OCI-LY7 (cell line): ENCODE measurements around the gene VAV1.

Experiments used
- EZH2phosphoT487 ChIP-seq: fragments of 200-600 bp; sonication (generic); IDR thresholded peaks from 2 replicates; pipeline ENCODE4 v1.6.1; 2018; ENCODE audit warnings: low read depth, borderline replicate concordance, mild to moderate bottlenecking, mixed run types, antibody characterized with exemption, low read length, moderate library complexity, mixed read lengths
- TF ChIP-seq, protein P1 (sequence below): fragments of 200-600 bp; sonication (generic); conservative IDR thresholded peaks from 2 replicates; pipeline ENCODE4 v1.5.1; 2014; ENCODE audit warnings: mild to moderate bottlenecking, antibody characterized with exemption, low read length, moderate library complexity, mixed read lengths

DNA sequence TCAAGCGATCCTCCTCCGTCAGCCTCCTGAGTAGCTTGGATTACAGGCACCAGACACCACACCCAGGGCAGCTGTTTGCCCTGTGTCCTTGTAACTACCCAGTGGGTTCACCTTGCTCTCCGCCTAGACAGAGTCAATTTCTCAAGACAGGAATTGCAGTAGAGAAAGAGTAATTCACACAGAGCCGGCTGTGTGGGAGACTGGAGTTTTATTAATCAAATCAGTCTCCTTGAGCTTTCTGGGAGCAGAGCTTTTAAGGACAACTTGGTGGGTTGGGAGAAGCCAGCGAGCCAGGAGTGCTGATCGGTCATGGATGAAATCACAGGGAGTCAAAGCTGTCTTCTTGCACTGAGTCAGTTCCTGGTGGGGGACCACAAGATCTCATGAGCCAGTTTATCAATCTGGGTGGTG is 94.2 kb downstream of the VAV1 start:
- TF ChIP-seq, protein P1, sequence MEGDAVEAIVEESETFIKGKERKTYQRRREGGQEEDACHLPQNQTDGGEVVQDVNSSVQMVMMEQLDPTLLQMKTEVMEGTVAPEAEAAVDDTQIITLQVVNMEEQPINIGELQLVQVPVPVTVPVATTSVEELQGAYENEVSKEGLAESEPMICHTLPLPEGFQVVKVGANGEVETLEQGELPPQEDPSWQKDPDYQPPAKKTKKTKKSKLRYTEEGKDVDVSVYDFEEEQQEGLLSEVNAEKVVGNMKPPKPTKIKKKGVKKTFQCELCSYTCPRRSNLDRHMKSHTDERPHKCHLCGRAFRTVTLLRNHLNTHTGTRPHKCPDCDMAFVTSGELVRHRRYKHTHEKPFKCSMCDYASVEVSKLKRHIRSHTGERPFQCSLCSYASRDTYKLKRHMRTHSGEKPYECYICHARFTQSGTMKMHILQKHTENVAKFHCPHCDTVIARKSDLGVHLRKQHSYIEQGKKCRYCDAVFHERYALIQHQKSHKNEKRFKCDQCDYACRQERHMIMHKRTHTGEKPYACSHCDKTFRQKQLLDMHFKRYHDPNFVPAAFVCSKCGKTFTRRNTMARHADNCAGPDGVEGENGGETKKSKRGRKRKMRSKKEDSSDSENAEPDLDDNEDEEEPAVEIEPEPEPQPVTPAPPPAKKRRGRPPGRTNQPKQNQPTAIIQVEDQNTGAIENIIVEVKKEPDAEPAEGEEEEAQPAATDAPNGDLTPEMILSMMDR, result no peak
- TF ChIP-seq EZH2phosphoT487, result no peak
